Common myeloid progenitor, CD34-positive (primary cell): ENCODE data around the gene POU2F3.

Experiments
- CTCF ChIA-PET: fragments of 350-600 bp; sonication (Branson Sonifier 250); formaldehyde crosslinking; loops from one replicate; lab custom pipeline; 2021; ENCODE audit warnings: antibody characterized with exemption; lab: Charles Lee
- POLR2A ChIA-PET: fragments of 350-600 bp; sonication (Branson Sonifier 250); formaldehyde crosslinking; loops from one replicate; lab custom pipeline; 2021; ENCODE audit warnings: antibody characterized with exemption; lab: Charles Lee
- DNase-seq, 3 donors: peaks; one replicate each; pipeline versions ENCODE4 v3.0.0 to v3.0.0-alpha.2; 2013
- H3K27ac ChIP-seq, 2 experiments: 1 replicate in 1 of 2; 2 replicates in 1 of 2; pipeline ENCODE4 v1.7.0; 2013; ENCODE audit warnings: inconsistent platforms in 2 of 2, low read length in 2 of 2, mild to moderate bottlenecking in 2 of 2, low read depth in 1 of 2, moderate library complexity in 1 of 2; ENCODE audit not compliant: severe bottlenecking in 2 of 2, insufficient read depth in 1 of 2, poor library complexity in 1 of 2
- H3K27me3 ChIP-seq, 5 experiments: replicated peaks in 2 of 5; 1 replicate in 3 of 5; 2 replicates in 2 of 5; pipeline versions ENCODE4 v1.6.1 to v1.7.0; 2013; ENCODE audit warnings: low read length in 4 of 5, mild to moderate bottlenecking in 2 of 5, moderate library complexity in 2 of 5, inconsistent platforms in 1 of 5; ENCODE audit not compliant: insufficient read depth in 5 of 5, control insufficient read depth in 4 of 5
- H3K36me3 ChIP-seq, 4 experiments: 1 replicate in 2 of 4; 2 replicates in 2 of 4; pipeline versions ENCODE4 v1.6.1 to v1.7.0; 2013; ENCODE audit warnings: low read length in 3 of 4, control low read depth in 1 of 4, mild to moderate bottlenecking in 1 of 4; ENCODE audit not compliant: control insufficient read depth in 4 of 4, insufficient read depth in 4 of 4
- H3K4me1 ChIP-seq, 4 experiments: 1 replicate in 3 of 4; 2 replicates in 1 of 4; pipeline versions ENCODE4 v1.6.1 to v1.7.1; 2013; ENCODE audit warnings: low read length in 3 of 4, mild to moderate bottlenecking in 3 of 4, control low read depth in 1 of 4, inconsistent platforms in 1 of 4, moderate library complexity in 1 of 4; ENCODE audit not compliant: control insufficient read depth in 4 of 4, insufficient read depth in 4 of 4; ENCODE audit errors: control extremely low read depth in 1 of 4
- H3K4me3 ChIP-seq, 7 experiments: 1 replicate in 4 of 7; 2 replicates in 3 of 7; pipeline versions ENCODE4 v1.5.1 to v1.7.0; 2013; ENCODE audit warnings: mild to moderate bottlenecking in 7 of 7, low read length in 6 of 7, moderate library complexity in 6 of 7, inconsistent platforms in 2 of 7, low read depth in 2 of 7, control low read depth in 1 of 7; ENCODE audit not compliant: insufficient read depth in 4 of 7, control insufficient read depth in 1 of 7; ENCODE audit errors: extremely low read depth in 1 of 7
- H3K9me3 ChIP-seq, 5 experiments: 1 replicate in 4 of 5; 2 replicates in 1 of 5; pipeline versions ENCODE4 v1.6.1 to v1.7.1; 2013; ENCODE audit warnings: low read length in 4 of 5, mild to moderate bottlenecking in 2 of 5, inconsistent platforms in 1 of 5, low read depth in 1 of 5, moderate library complexity in 1 of 5; ENCODE audit not compliant: control insufficient read depth in 4 of 5, insufficient read depth in 2 of 5; ENCODE audit errors: control extremely low read depth in 1 of 5
- WGBS: methylation state at CpG from one replicate; pipeline ENCODE4 v1.1.5; 2013; ENCODE audit not compliant: insufficient coverage; 5-methylcytosine and 5-hydroxymethylcytosine counted together

POU2F3 gene

DNA sequence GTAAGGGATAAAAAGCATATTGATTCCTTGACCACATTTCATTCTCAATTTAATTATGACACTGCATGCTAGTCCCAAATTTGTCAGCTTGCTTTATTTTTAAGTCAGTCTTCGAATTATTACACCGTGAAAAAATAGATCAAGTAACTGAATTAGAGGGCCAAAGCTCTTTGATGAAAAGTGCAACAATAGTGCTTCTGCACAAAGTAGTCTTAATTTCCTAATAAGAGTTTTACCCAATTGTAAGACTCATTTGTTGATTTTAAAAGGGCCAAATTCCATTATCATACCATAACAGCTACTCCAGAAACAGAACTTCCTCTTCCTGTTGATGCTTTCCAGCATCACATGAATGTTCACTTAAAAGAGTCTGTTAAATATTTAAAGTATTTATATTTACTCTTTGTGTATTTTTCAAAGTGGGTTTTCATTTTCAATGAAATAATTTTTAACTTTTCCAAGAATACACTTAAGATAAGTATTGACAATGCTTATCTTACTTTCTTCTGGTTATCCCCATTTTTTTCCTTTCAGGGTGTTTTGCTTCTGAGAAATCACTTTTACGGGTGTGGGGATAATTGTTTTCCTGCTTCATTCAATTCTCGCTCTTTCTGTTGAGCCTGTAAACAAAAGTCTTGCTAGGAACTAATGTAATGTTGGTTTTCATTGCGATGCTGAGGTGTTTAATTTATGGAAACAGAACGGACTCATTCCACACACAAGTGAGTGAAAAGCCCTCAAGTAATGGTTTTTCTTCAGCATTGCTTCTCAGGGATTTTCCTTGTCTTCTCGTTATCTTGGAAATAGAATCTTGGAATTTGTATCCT lies 98.4 kb downstream of the POU2F3 start:
- DNase-seq: peak in 1 of 3 donors; percentile 64
- Histone ChIP-seq H3K36me3 (no peaks in the 10 kb centered on the region), H3K27ac (peak overlapping the region in 1 of 2 experiments; percentile 55), H3K27me3 (peaks cover 25 to 59% (median 31%) of the 10 kb centered on the region in 5 experiments), H3K4me3 (peak overlapping the region in 2 of 7 experiments; percentile 83 to 85), H3K9me3 (peaks cover 0 to 8% (median 2%) of the 10 kb centered on the region in 5 experiments), H3K4me1 (peaks cover 10 to 44% (median 29%) of the 10 kb centered on the region in 4 experiments)
- WGBS: 83% methylated on average over 1 of the region's 7 CpGs
- ChIA-PET CTCF (interaction anchor here (1.5 to 2.3 kb wide), 2 partner anchors 9 to 11 kb away, joined by 5 to 7 read pairs; no protein-coding TSS in a partner anchor), POLR2A (interaction anchor here (1.0 kb wide), 1 partner anchor 11 kb away, joined by 3 read pairs; no protein-coding TSS in a partner anchor)

DNA sequence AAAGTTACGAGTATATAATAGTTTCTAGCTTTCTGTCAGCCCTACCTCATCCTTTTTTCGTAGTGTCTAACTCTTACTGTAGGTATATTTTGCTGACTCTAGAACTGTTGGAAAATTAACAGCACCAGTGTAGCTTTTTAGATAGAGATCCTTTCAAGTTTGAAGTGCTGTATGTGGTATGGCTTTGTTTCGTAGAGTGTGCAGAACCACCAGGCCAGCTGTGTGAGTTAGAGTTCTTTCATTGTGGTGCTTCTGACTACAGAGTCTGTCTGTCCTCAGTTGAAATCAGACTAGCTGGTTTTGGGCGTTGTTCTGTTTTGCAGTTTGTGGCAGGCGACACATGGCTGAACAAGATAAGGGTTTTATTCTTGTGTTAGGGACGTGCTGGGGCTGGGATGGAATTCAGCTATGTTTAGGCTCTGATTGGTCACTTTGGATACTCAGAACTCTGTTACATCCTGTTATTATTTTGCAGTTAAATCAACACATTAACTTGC lies 99.5 kb downstream of the POU2F3 start:
- Histone ChIP-seq H3K27ac (peak overlapping the region in 1 of 2 experiments; percentile 55), H3K9me3 (peaks cover 0 to 8% (median 2%) of the 10 kb centered on the region in 5 experiments), H3K4me3 (peak overlapping the region in 3 of 7 experiments; percentile 26 to 50 (median 29)), H3K36me3 (no peaks in the 10 kb centered on the region), H3K4me1 (peaks cover 14 to 48% (median 34%) of the 10 kb centered on the region in 4 experiments), H3K27me3 (peaks cover 26 to 63% (median 31%) of the 10 kb centered on the region in 5 experiments)
- peak; percentile 73 to 93 (median 85) for DNase-seq
- CTCF ChIA-PET: interaction anchor here (1.1 to 1.3 kb wide), 2 partner anchors 10 to 36 kb away, joined by 3 to 4 read pairs; no protein-coding TSS in a partner anchor
- 0% methylated on average over 1 of the region's 6 CpGs for WGBS
- POLR2A ChIA-PET: interaction anchor here (0.5 kb wide), 1 partner anchor 18 kb away, joined by 3 read pairs; no protein-coding TSS in a partner anchor

DNA sequence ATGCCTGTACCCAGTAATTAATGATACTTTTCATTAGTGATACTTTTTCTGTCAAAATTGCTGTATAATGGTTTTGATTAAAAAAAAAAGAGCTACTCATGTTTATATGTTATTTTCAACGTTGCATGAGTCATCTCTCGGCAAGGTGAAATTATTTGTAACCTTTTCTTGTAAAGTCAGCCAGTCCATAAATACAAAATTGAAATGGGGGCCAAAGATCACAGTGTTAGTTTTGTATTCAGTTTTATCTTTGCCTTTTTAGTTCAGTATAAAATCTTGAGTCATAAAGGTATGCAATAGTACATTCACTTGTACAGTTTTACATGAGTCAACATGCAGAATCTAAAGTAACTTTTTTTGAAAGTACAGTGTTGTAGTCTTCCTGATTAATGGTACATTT lies 100.6 kb downstream of the POU2F3 start:
- Histone ChIP-seq H3K27me3 (peaks cover 22 to 64% (median 30%) of the 10 kb centered on the region in 5 experiments), H3K36me3 (no peaks in the 10 kb centered on the region), H3K4me1 (peaks cover 16 to 50% (median 36%) of the 10 kb centered on the region in 4 experiments), H3K4me3 (no peak overlapping the region), H3K27ac (no peak overlapping the region), H3K9me3 (peaks cover 0 to 8% (median 2%) of the 10 kb centered on the region in 5 experiments)
- no CpG with 5 or more reads among the region's 2 CpGs for WGBS
- ChIA-PET CTCF (interaction anchor here (0.6 to 1.3 kb wide), 2 partner anchors 9 to 1054 kb away, joined by 3 read pairs; no protein-coding TSS in a partner anchor), POLR2A (no interaction called here)
- peak in 1 of 3 donors; percentile 16 for DNase-seq

DNA sequence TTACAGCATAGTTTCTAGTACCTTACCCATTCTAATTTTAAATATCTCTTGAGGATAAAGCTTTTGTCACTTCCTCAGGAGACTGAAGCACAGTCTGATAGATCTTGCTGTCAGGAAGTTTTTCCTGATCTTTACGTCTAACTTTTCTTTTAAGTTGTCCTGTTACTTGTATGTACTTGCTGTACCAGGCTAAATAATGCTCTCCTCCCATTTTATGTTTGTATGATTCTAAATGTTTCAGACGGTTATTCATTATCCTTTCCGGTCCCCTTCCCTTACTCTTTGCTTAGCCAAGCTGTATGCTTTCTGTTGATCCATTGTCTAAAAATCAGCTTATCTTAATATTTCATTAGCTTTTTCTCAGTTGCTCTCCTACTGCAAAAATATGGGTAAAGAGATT lies 102.3 kb downstream of the POU2F3 start:
- CTCF ChIA-PET: interaction anchor here (1.3 kb wide), 1 partner anchor 10 kb away, joined by 3 read pairs; no protein-coding TSS in a partner anchor

GRCh38 chr11:120342678-120343077 lies 102.7 kb downstream of the POU2F3 start:
- WGBS: no CpG with 5 or more reads among the region's 3 CpGs
- CTCF ChIA-PET: no interaction called here
- Histone ChIP-seq H3K36me3 (no peaks in the 10 kb centered on the region), H3K27me3 (peaks cover 18 to 72% (median 38%) of the 10 kb centered on the region in 5 experiments), H3K4me1 (peaks cover 16 to 35% (median 20%) of the 10 kb centered on the region in 4 experiments), H3K27ac (no peak overlapping the region), H3K9me3 (peaks cover 0 to 8% (median 2%) of the 10 kb centered on the region in 5 experiments), H3K4me3 (no peak overlapping the region)
- no peak for DNase-seq
- POLR2A ChIA-PET: no interaction called here

More for the DNA sequence above, 102.3 kb downstream of the POU2F3 start:
- DNase-seq: no peak
- no peak overlapping the region for H3K27ac ChIP-seq
- no CpG with 5 or more reads among the region's 3 CpGs for WGBS
- peaks cover 22 to 72% (median 37%) of the 10 kb centered on the region in 5 experiments for H3K27me3 ChIP-seq
- POLR2A ChIA-PET: no interaction called here
- peaks cover 16 to 39% (median 24%) of the 10 kb centered on the region in 4 experiments for H3K4me1 ChIP-seq
- H3K36me3 ChIP-seq: no peaks in the 10 kb centered on the region
- peaks cover 0 to 8% (median 2%) of the 10 kb centered on the region in 5 experiments for H3K9me3 ChIP-seq
- H3K4me3 ChIP-seq: no peak overlapping the region

DNA sequence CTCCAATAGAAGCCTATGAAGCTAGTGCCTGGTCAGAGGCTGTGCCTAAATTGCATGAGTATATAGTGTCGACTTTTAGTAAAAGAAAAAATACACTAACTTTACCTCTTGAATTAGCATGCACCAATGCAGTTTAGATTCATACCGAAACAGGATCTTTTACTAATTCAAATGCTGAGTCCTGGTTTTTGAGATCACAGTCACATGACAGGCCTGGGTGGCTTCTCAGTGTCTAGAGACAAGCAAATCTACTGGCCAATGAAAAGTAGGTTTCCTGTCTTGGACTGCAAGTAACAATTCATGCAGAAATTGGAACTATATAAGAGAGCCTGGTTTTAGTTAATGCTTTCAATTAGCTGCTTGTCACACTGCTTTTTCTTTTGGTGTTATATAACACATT lies 103.5 kb downstream of the POU2F3 start:
- Histone ChIP-seq H3K27me3 (peaks cover 16 to 73% (median 40%) of the 10 kb centered on the region in 5 experiments), H3K27ac (no peak overlapping the region), H3K9me3 (peaks cover 0 to 8% (median 2%) of the 10 kb centered on the region in 5 experiments), H3K4me1 (peaks cover 13 to 29% (median 17%) of the 10 kb centered on the region in 4 experiments), H3K4me3 (no peak overlapping the region), H3K36me3 (no peaks in the 10 kb centered on the region)
- ChIA-PET POLR2A (no interaction called here), CTCF (no interaction called here)
- WGBS: 90% methylated on average over 1 of the region's 2 CpGs
- DNase-seq: peak in 1 of 3 donors; percentile 21
